CD4-positive, alpha-beta T cell (primary cell): ENCODE results near the gene DLK1. TPM values are rescaled to one million over a fixed set of nuclear protein-coding genes. Genes with fewer than 3 reads are reported as not detected.

Source experiments
- ATAC-seq: fragments of 200-7000 bp; cut with Tn5 transposase; one replicate; pipeline ENCODE4 v1.10.0; 2022; ENCODE audit warnings: mild to moderate bottlenecking; ENCODE audit not compliant: poor library complexity
- CTCF ChIA-PET: fragments of 350-600 bp; sonication (Branson Sonifier 250); formaldehyde crosslinking; loops from one replicate; lab custom pipeline; 2021; ENCODE audit warnings: antibody characterized with exemption, inconsistent platforms; lab: Charles Lee
- POLR2A ChIA-PET: fragments of 350-600 bp; sonication (Branson Sonifier 250); formaldehyde crosslinking; loops from one replicate; lab custom pipeline; 2021; ENCODE audit warnings: antibody characterized with exemption, inconsistent platforms; lab: Charles Lee
- DNase-seq, 14 experiments: peaks; one replicate each; pipeline ENCODE4 v3.0.0-alpha.2; 2013 to 2020; ENCODE audit warnings: mixed read lengths in 2 of 14
- H3K27ac ChIP-seq, 2 donors: one replicate each; pipeline versions ENCODE4 v1.5.1 to v1.7.0; 2013; ENCODE audit warnings: low read length in 2 of 2, low read depth in 1 of 2, mild to moderate bottlenecking in 1 of 2
- H3K27me3 ChIP-seq, 2 experiments: 1 replicate in 1 of 2; 2 replicates in 1 of 2; pipeline versions ENCODE4 v1.6.1 to v1.7.0; 2013; ENCODE audit warnings: low read length in 2 of 2, control low read depth in 1 of 2, mild to moderate bottlenecking in 1 of 2, moderate library complexity in 1 of 2; ENCODE audit not compliant: insufficient read depth in 2 of 2, control insufficient read depth in 1 of 2
- H3K36me3 ChIP-seq: one replicate; pipeline ENCODE4 v1.6.1; 2013; ENCODE audit warnings: low read length, control low read depth; ENCODE audit not compliant: insufficient read depth
- H3K4me1 ChIP-seq: one replicate; pipeline ENCODE4 v1.6.1; 2013; ENCODE audit warnings: low read length, control low read depth; ENCODE audit not compliant: insufficient read depth
- H3K4me3 ChIP-seq: one replicate; pipeline ENCODE4 v1.5.1; 2013; ENCODE audit warnings: mild to moderate bottlenecking, low read length, moderate library complexity
- H3K9me3 ChIP-seq, 2 experiments: 1 replicate in 1 of 2; 2 replicates in 1 of 2; pipeline versions ENCODE4 v1.6.1 to v1.7.0; 2013; ENCODE audit warnings: low read length in 2 of 2, mild to moderate bottlenecking in 2 of 2, control low read depth in 1 of 2, moderate library complexity in 1 of 2; ENCODE audit not compliant: control insufficient read depth in 1 of 2, insufficient read depth in 1 of 2
- H3K27ac Mint-ChIP-seq: one replicate; pipeline ENCODE4 v1.8.0; 2020; ENCODE audit warnings: mixed read lengths
- H3K27me3 Mint-ChIP-seq: one replicate; pipeline ENCODE4 v1.8.0; 2021; ENCODE audit warnings: mixed read lengths
- H3K36me3 Mint-ChIP-seq: one replicate; pipeline ENCODE4 v1.8.0; 2021; ENCODE audit warnings: low read depth, mixed read lengths
- H3K4me1 Mint-ChIP-seq: one replicate; pipeline ENCODE4 v1.8.0; 2021; ENCODE audit warnings: low read depth, mixed read lengths
- H3K4me3 Mint-ChIP-seq: one replicate; pipeline ENCODE4 v1.8.0; 2020; ENCODE audit warnings: mild to moderate bottlenecking, mixed read lengths
- H3K9me3 Mint-ChIP-seq: one replicate; pipeline ENCODE4 v1.8.0; 2020; ENCODE audit warnings: mixed read lengths
- CTCF ChIP-seq: fragments of 200-600 bp; IDR thresholded peaks from one replicate; pipeline ENCODE4 v1.8.0; 2022; ENCODE audit warnings: antibody characterized with exemption, mild to moderate bottlenecking
- intact Hi-C, 2 experiments: fragments of 100-400 bp; cut with DNase I in 1 of 2; cut with micrococcal nuclease in 1 of 2; formaldehyde crosslinking; loops; one replicate each; pipeline versions ENCODE4 v1.15.1 to v1.9.0; 2023 to 2025; cut with DNase I, micrococcal nuclease
- total RNA-seq, 174 experiments: library from RNA in 2 of 174; stranded (reverse) in 2 of 174; gene quantifications; one replicate each; pipeline ENCODE4 v1.2.3 and lab custom pipeline; 2021 to 2026

The DLK1 gene
- total RNA-seq, 2 experiments from 2014 or later, result not detected

GRCh38 chr14:100680439-100681051 is 46.1 kb upstream of the DLK1 start:
- intact Hi-C loops, result no loop called here
- Histone ChIP-seq H3K4me1 (peaks cover 5% of the 10 kb centered on the region), H3K36me3 (no peaks in the 10 kb centered on the region), H3K27me3 (peaks cover 2 to 4% of the 10 kb centered on the region in 2 experiments), H3K9me3 (no peaks in the 10 kb centered on the region), H3K4me3 (no peak overlapping the region), H3K27ac (no peak overlapping the region)
- Mint-ChIP-seq H3K36me3 (no peaks in the 10 kb centered on the region), H3K27me3 (peaks cover 5% of the 10 kb centered on the region), H3K9me3 (no peaks in the 10 kb centered on the region), H3K4me3 (no peak overlapping the region), H3K4me1 (no peaks in the 10 kb centered on the region), H3K27ac (no peak overlapping the region)
- ChIA-PET POLR2A (no interaction called here), CTCF (no interaction called here)
- DNase-seq (no peak), ATAC-seq (no peak)
- TF ChIP-seq CTCF, result no peak

- H3K36me3 Mint-ChIP-seq, result no peaks in the 10 kb centered on the region
- peaks cover 5% of the 10 kb centered on the region for H3K4me1 ChIP-seq
- no peaks in the 10 kb centered on the region for H3K4me1 Mint-ChIP-seq
- no peak overlapping the region for H3K4me3 ChIP-seq
- H3K27me3 ChIP-seq, result peaks cover 0 to 4% of the 10 kb centered on the region in 2 experiments
- H3K9me3 ChIP-seq, result no peaks in the 10 kb centered on the region
- no peak for TF ChIP-seq CTCF
- H3K27ac ChIP-seq, result no peak overlapping the region
- ATAC-seq (no peak), DNase-seq (no peak)
- H3K27ac Mint-ChIP-seq, result no peak overlapping the region
- intact Hi-C loops, result no loop called here
- no peaks in the 10 kb centered on the region for H3K36me3 ChIP-seq
- no peaks in the 10 kb centered on the region for H3K9me3 Mint-ChIP-seq
- CTCF ChIA-PET, result no interaction called here
- no peak overlapping the region for H3K4me3 Mint-ChIP-seq
- POLR2A ChIA-PET, result no interaction called here
- H3K27me3 Mint-ChIP-seq, result peaks cover 5% of the 10 kb centered on the region
Measured at GRCh38 chr14:100681111-100681510, 45.6 kb upstream of the DLK1 start.

GRCh38 chr14:100682749-100683148 is 43.9 kb upstream of the DLK1 start:
- H3K36me3 ChIP-seq, result no peaks in the 10 kb centered on the region
- H3K4me3 Mint-ChIP-seq, result no peak overlapping the region
- peaks cover 5% of the 10 kb centered on the region for H3K27me3 Mint-ChIP-seq
- no peaks in the 10 kb centered on the region for H3K9me3 ChIP-seq
- no peak for ATAC-seq
- no peaks in the 10 kb centered on the region for H3K27me3 ChIP-seq
- no peak overlapping the region for H3K27ac Mint-ChIP-seq
- no peak for TF ChIP-seq CTCF
- H3K9me3 Mint-ChIP-seq, result no peaks in the 10 kb centered on the region
- no peak overlapping the region for H3K27ac ChIP-seq
- H3K4me1 ChIP-seq, result no peaks in the 10 kb centered on the region
- no peaks in the 10 kb centered on the region for H3K4me1 Mint-ChIP-seq
- CTCF ChIA-PET, result no interaction called here
- POLR2A ChIA-PET, result no interaction called here
- H3K4me3 ChIP-seq, result no peak overlapping the region
- H3K36me3 Mint-ChIP-seq, result no peaks in the 10 kb centered on the region
- intact Hi-C loops, result no loop called here
- no peak for DNase-seq
